ENCODE results near the gene CHST12.
"Not testable (repeated sequence)": the region's sequence is repeated elsewhere in the genome, so short reads cannot be mapped to it uniquely, and the experiment has no call there.

The CHST12 gene

DNA sequence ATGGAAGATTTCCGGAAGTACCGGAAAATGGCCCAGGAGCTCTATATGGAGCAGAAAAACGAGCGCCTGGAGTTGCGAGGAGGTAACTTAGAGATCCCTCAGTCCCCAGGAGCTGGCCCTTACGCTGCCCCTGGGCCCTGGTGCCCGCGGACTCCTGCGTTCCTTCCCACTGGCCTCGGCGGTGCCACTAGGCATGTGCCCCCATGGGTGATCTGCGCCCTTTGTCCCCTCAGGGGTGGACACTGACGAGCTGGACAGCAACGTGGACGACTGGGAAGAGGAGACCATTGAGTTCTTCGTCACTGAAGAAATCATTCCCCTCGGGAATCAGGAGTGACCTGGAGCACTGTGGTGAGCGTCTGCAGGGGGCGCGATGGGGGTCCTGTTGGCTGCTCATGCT, 24.2 kb upstream of the CHST12 start:
- no peak for DNase-seq

DNA sequence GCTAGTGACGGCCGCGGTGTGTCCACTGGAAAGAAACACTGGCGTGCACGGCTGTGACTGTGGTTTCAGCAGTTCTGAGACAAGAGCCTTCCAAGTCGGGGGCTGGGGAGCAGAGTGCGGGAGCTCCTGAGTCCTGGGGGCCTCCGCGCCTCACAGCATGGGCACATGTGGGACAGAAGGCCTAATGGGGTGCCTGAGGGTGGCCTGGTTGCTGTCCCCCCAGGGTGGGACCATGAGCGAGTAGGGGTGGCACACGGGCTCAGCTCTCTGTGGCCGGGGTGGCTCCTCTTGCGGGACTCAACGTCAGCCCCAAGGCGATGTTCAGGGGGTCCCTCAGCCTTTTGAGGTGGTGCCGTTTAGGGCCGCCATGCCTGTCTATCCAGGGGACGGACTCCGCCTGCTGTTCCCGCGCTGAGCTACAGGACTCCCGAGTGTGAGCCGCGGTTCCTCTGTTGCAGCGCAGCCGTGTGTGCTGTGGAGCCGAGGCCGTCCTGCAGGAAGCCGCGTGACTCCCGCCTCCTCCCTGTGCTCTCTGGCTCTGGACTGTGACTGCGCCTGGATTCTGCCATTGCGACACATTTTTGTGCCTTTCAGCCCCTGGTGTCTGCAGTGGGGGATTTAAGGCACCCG, 23.5 kb upstream of the CHST12 start:
- DNase-seq: no peak

DNA sequence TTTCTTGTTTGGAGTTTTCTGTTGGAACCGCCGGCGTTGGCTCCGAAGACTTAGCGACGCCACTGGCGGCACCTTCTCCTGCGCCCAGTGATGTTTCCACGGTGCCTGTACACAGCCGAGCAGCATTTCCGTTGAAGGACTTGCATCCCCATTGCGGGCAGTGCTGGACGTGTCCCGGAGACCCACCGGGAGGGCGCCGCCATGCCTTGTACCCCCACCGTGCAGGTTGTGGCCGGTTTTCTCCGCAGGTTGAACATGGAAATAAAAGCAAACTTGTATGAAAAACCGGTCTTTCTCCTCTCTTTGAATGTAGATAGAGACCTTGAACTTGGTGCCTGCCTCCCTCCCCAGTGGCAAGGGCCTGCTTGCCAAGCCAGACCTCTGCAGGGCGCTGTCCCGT, 22.9 kb upstream of the CHST12 start:
- no peak for DNase-seq

DNA sequence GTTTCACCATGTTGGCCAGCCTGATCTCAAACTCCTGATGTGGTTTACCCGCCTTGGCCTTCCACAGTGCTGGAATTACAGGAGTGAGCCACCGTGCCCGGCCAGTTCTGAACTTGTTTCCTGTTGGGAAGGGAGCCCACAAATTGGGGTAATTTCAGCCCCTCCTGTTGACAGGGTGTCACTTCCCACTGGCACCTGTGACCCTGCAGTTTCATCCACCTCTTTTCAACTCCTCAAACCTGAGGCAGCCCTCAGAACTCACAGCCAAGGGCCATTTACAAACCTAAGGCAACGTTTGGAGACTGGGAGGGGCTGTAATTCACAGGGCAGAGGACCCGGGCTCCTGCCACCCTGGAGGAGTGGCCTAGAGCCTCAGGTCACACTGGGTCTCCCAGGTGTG, 22.2 kb upstream of the CHST12 start:
- DNase-seq: no peak

DNA sequence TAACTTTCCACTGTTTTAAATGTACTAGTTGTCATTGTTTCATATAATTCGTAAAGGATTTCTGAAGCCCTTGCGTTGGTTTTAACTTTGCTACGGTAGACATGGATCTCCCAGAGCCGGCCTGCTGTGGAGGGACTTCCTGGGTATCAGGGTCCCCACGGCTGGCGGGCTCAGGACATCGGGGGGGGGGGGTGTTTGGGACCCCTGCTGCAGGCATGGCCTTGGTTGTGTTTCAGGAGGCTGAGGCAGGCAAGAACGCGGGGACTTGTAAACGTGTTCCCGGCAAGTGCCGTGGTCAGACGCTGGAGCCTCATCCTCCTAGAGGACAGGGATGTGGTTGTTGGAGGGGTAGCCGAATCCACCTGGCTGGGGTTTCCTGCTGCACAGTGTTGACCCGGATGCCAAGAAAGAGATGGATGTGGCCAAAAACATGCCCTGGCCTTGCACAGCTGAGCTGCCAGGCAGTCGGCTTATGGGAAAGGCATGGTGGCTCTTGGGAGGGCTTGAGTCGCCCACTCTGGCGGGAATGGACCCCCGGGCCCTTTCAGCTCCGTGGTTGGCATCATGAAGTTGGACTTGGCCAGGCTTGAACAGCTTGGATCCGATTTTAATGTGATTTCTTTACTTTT, 21.4 kb upstream of the CHST12 start:
- peak in 1 of 14 donors; percentile 25 for DNase-seq

DNA sequence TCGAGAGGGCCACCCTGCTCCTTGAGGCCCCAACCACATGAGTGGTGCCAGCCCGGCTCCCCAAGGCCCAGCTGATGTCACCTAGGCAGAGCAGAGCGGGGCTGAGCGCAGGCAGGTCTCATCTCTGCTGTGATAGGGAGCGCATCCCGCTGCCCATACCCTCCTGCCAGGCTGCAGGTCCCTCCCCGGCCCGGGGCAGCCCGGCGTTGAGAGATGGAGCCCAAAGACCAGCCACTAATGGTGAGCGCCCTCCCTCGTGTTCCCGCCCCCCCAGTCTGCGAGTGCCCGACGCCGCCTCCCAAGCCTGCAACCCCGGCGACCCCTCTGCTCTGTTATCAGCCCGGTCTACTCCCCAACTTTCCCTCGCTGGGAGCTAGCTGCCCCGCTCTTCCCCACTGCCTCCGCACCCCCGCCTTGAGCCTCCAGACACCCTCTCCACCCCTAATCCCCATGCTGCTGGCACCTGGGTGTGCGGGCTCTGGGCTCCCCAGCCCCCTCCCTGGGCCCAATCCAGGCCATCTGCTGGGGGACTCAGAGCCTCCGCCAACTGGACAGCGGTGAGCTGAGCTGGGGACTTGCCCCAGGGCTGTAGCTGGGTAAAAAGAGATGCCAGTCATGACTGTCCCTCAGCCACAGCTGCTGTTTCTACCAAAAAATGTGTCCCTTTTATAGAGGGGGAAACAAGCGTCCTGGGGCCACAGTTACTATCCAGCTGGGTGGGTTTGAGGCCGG, 19.7 kb upstream of the CHST12 start:
- no peak for DNase-seq

DNA sequence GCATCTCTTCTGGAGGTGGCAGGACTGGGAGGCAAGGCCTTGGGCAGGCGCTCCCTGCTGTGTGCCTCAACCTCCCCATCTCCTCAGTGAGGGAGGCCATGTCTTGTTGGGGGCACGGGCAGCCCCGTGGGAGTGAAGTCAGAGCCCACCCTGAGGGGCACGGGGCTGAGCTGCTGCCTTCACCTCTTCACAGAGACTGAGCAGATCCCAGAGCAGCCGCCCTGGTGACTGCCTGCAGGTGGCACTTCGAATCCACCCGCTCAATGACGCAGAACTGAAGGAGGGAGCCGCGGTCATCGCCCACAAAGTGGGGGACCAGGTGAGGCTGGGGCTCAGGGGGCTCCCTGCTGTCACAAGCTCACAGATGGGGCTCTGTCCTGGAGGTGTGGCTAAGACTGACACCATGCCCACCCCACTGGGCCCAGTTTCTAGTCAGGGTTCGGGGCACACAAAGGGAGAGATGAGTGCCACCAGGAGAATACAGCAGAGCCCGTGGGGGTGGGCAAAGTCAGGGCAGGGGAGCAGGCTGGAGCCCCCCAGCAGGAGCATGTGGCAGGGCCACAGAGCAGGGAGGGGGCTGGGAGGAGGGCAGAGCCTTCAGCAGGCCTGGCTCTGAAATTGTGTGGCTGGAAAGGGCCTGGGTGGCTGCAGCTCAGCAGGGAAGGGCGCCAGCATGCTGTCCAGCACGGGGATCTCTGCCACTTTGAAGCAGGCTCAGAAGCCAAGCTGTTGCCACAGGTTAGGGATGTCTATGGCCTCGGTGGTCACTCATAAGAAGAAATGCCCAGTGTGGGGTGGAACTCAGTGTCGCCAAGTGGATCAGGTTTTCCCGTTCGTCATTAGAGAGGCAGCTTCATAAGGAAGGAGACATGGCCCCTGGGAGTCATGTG, 18.8 kb upstream of the CHST12 start:
- peak in 4 of 14 donors; percentile 9 to 29 (median 18) for DNase-seq

DNA sequence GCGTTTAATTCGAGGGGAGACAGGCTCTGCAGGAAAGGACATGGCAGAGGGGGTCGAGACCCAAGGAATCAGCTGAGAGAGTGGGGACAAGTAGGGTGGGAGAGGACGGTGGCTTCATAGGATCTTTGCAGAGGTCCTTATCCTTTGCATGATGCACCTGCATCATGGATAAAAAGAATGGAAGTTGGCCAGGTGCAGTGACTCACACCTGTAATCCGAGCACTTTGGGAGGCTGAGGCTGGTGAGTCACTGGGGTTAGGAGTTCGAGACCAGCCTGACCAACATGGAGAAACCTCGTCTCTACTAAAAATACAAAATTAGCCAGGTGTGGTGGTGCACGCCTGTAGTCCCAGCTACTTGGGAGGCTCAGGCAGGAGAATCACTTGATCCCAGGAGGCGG, 17.3 kb upstream of the CHST12 start:
- DNase-seq: not testable (repeated sequence)

DNA sequence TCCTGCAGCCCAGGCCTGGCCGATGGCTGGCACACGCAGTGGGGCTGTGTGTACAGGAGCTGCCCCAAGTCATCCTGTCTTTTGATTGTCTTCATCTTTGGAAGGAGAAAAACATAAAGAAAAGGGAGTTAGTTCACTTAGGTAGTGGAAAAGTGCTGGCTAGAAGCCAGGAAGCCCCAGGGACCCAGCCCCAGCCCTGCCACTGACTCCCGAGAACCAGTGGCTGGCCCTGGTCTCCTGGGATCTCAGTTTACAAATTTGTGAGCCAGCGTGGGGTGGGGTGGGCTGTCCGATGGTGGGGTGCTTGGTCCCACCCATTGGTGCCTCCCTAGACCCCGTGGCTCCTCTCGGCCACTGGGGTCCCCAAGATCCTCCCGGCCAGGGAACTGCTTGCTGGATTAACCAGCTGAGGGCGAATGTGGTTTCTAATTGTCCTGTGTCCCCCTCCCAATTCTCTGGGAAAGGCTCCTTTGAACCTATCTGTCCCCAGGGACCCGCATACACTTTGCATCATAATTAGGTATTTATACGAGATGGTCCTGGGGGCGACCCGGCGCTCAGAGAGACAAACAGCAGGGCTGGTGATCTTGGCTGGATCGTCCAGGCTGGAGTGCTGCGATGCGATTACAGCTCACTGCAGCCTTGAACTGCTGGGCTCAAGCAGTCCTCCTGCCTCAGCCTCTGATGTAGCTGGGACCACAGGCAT, 16.3 kb upstream of the CHST12 start:
- DNase-seq: no peak

DNA sequence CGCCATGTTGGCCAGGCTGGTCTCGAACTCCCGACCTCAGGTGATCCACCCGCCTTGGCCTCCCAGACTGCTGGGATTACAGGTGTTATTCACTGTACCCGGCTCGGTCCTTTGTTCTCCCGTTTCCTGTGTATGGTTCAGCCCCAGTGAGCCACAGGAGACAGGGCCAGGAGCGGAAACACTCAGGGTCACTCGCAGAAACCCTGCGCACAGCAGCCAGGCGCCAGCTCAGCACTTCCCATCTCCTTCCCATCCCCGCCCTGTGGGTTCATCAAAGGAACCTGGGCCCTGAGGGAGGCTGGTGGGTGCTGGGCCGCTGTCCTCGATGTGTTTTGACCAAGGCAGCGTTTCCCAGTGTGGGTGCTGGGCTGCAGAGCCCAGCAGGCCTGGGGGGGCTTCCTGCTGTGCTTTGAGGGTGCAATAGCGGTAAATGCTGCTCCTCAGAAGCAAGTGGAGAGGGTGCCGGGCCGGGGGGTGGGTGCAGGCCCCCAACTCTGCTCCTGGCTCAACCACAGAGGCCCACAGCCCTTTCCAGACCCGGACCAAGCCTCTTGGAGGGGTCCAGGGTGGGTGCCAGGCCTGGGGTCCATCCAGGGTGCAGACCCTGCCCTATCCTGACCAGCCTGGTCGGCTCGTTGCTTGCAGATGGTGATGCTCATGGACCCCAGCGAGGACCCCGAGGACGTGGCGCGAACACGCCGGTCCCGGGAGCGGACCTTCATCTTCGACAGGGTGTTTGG, 15.3 kb upstream of the CHST12 start:
- no peak for DNase-seq

DNA sequence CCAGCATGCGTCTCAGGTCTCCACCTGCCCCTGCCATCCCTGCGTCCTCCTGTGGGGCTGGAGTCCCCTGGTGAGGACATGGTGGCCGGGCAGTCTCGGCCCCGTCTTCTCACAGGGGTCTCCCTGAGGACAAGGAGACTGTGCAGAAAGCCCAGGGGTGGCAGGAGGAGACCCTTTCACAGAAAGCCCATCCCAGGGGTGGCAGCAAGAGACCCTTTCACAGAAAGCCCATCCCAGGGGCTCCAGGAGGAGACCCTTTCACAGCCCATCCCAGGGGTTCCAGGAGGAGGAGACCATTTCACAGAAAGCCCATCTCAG, 14.8 kb upstream of the CHST12 start:
- DNase-seq: no peak

DNA sequence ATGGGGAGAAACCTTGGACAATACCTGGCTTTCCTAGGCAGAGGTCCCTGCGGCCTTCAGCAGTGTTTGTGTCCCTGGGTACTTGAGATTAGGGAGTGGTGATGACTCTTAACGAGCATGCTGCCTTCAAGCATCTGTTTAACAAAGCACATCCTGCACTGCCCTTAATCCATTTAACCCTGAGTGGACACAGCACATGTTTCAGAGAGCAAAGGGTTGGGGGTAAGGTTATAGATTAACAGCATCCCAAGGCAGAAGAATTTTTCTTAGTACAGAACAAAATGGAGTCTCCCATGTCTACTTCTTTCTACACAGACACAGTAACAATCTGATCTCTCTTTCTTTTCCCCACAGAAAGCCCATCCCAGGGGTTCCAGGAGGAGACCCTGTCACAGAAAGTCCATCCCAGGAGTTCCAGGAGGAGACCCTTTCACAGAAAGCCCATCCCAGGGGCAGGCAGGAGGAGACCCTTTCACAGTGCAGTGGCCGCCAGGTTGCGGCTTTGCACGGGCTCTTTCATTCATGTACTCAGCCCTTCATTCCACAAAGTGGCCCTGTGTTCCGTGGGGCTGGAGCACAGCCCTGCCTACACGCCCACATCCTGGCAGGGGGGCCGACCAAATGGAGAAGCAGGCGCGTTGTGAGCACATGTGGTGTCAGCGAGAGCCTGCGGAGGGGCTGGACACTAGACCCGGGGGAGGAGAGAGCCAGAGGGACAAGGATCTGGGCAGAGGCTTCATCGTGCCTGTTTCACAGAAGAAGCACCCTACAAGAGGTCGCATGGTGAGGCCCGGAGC, 13.2 kb upstream of the CHST12 start:
- DNase-seq: peak in 12 of 14 donors; percentile 19 to 76 (median 48)

DNA sequence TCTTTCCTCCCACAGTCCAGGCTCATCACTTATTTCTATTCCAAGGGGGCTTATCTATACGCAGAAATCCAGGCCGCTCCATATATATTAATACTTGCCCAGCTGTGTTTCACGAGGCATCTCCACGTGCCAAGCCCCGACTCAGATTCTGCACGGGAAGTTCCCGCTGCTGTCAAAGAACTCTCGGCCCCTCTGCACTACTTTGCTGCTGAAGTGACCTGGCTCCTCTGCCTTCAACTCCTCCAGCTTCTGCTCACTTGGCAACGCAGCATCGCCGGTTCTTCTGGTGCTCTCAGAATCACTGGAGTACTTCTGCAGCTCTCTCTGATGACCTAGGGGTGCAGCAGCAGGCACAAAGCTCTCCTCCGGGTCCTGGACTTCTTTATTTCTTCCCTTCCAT, 9.7 kb upstream of the CHST12 start:
- no peak for DNase-seq

DNA sequence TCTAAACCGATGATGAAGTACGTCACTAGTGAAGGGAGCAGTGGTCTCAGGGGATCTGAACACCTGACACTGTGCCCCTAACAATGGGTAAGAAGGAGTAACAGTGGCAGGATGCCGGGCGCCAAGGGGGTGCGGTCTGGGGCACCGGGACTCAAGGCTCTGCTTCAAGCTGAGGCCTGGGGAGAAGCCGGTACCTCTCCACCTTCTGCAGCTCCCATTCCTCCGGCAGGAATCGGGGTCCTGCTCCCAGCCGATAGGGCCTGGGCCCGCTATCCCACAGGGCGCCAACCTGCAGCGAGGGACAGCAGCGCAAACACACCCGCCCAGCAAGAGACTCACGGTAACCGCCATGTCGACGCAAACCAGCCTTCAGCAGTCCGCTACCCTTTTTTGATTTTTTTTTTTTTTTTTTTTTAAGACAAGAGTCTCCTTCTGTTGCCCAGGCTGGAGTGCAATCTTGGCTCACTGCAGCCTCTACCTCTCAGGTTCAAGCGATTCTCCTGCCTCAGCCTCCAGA, 8.8 kb upstream of the CHST12 start:
- no peak for DNase-seq

DNA sequence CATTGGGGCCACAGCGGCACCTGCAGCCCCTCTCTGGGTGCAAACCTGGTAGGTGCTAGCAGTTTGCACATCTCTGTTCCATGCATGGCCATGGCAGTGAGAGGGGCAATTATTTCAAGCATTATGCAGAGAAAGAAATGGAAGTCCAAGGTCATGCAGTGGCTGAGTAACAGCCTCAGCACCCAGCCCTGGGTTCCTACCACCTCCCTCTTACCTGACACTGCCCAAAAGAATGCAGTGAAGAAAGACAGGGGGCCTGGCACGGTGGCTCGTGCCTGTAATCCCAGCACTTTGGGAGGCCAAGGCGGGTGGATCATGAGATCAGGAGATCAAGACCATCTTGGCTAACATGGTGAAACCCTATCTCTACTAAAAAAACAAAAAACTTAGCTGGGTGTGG, 4.9 kb upstream of the CHST12 start:
- no peak for DNase-seq

DNA sequence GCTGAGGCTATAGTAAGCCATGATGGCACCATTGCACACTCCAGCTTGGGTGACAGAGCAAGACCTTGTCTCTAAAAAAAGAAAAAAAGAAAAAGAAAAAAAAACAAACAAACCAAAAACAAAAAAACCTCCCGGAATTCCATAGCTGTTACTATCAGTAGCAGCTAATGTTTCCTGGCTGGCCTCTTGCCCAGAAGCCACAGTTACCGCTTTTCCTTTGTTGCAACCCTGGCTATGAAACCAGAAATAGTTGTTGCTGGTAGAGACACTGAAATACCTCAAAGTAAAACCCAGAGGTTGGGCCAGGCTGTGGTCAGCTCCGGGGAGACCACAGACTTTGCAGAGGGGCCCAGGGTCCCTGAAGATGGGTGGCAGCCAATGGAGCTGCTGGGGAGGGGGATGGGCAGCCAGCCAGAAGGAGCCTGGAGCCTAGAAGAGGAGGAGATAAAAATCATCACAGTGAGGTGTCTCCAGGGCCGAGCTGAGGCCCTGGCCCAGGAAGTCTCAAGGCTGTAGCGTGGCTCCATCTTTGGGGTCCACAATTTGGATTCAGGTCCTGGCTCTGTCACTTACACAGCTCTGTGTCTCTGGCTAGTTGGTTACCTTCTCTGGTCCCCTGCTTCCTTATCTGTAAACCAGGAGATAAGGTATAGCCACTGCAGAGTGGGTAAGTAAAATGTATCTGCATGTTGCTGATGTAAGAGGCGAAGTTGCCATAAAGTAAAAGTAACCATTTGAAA, 3.4 kb upstream of the CHST12 start:
- DNase-seq: peak in 10 of 14 donors; percentile 20 to 69 (median 42)

DNA sequence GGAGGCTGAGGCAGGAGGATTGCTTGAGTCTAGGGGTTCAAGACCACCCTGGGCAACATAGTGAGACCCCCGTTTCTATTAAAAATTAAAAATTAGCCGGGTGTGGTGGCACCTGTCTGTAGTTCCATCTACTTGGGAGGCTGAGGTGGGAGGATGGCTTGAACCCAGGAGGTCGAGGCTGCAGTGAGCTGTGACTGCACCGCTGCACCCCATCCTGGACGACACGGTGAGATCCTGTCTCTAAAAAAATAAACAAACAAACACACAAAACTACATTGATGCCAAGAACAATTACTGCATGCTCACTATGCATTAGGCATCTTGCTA, 761 bp upstream of the CHST12 start:
- DNase-seq: no peak

DNA sequence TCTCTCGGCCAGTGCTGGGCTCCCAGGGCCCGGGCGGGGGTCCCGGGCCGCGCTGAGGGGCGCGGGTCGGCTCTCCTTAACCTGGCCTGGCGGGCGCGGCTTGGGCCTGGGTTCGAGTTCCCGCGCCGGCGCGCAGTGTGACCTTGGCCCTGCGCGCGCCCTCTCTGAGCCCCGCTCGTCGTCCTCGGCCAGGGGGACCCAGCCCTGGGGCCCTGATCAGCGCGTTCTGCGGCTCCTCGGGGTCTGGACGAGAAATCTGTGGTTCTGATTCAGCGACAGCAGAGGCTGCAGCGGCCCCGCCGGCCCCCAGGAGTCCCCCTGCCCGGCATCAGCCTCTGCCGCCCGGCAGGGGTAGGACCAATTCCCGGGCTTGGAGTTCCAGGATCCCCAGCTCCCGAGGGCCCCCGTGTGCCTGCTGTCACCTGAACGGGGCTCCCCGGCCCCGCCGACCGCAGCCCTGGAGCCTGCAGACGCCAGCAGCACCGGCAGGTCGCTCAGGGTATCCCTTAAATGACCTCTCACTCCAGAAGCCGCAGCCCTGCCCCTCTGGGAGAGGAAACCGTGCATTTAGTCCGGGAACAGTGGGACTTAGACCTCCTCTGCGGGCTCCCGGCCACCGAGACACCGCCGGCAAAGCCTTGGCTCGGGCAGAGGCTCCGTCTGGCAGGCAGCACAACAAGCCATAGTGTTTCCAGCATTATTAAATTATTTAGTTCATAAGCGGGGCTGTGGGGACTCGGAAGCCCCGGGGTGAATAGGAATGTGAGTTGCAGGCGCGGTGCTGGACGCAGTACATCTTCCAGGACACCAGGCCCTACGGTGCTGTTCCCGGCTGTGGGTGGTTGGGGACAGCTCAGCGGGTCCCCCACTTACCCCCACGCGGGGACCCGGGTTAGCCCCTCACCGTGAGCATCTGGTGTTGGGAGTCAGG, 572 bp downstream of the CHST12 start:
- DNase-seq: peak in 11 of 14 donors; percentile 42 to 76 (median 51)

DNA sequence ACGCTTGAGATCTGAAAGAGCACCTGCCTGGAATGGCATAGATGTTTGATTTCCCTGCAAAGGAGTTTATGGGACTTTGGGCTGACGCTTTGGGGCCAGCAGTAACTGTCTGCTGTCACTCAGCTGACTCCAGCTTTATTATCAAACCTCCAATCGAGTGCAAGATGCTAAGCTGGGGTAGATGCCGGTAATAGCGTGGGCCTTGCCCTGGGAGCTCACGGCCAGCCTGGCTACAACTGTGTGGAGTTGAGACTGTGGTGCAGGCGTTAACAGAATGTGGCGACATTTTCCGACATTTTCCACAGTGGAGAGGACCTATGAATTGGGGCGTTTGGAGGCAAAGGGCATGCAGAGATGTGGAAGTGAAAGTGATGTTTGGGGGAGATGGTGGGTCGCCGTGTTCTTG, 1.3 kb downstream of the CHST12 start:
- DNase-seq: peak in 1 of 14 donors; percentile 39
